Mesendoderm (in vitro differentiated cells): ENCODE measurements around the gene EVX1.
A peak's percentile ranks its signal among the peaks of the same experiment; 100 is the strongest.

Source experiments
- DNase-seq: peaks from one replicate; pipeline ENCODE4 v3.0.0; 2013
- H2AK5ac ChIP-seq: 2 replicates; pipeline ENCODE4 v1.6.1; 2013; ENCODE audit warnings: low read length, inconsistent platforms
- H2BK120ac ChIP-seq: 2 replicates; pipeline ENCODE4 v1.6.1; 2013; ENCODE audit warnings: low read depth, mild to moderate bottlenecking, low read length, moderate library complexity, mixed read lengths
- H2BK15ac ChIP-seq: replicated peaks from 2 replicates; pipeline ENCODE4 v1.6.1; 2013; ENCODE audit warnings: low read depth, mild to moderate bottlenecking, moderate library complexity
- H2BK5ac ChIP-seq: 2 replicates; pipeline ENCODE4 v1.6.1; 2013; ENCODE audit warnings: low read length, inconsistent platforms
- H3K18ac ChIP-seq: 2 replicates; pipeline ENCODE4 v1.6.1; 2013; ENCODE audit warnings: mild to moderate bottlenecking, low read length, mixed read lengths
- H3K23ac ChIP-seq: one replicate; pipeline ENCODE4 v1.6.1; 2013; ENCODE audit warnings: low read length
- H3K27ac ChIP-seq: 2 replicates; pipeline ENCODE4 v1.5.1; 2013; ENCODE audit warnings: low read depth, mild to moderate bottlenecking, inconsistent platforms, low read length, moderate library complexity
- H3K27me3 ChIP-seq: 2 replicates; pipeline ENCODE4 v1.6.1; 2013; ENCODE audit warnings: low read length, control low read depth, mild to moderate bottlenecking, inconsistent platforms; ENCODE audit not compliant: insufficient read depth, poor library complexity
- H3K36me3 ChIP-seq: 2 replicates; pipeline ENCODE4 v1.6.1; 2013; ENCODE audit warnings: low read length, inconsistent platforms; ENCODE audit not compliant: control insufficient read depth, insufficient read depth
- H3K4ac ChIP-seq: one replicate; pipeline ENCODE4 v1.6.1; 2013; ENCODE audit warnings: low read depth, mild to moderate bottlenecking, low read length, moderate library complexity
- H3K4me1 ChIP-seq: 2 replicates; pipeline ENCODE4 v1.6.1; 2013; ENCODE audit warnings: low read depth, low read length, inconsistent platforms; ENCODE audit not compliant: control insufficient read depth
- H3K4me2 ChIP-seq: 2 replicates; pipeline ENCODE4 v1.6.1; 2013; ENCODE audit warnings: low read length
- H3K4me3 ChIP-seq: 2 replicates; pipeline ENCODE4 v1.5.1; 2013; ENCODE audit warnings: mild to moderate bottlenecking, low read length
- H3K56ac ChIP-seq: one replicate; pipeline ENCODE4 v1.6.1; 2013; ENCODE audit warnings: low read length
- H3K79me1 ChIP-seq: 2 replicates; pipeline ENCODE4 v1.6.1; 2013; ENCODE audit warnings: low read length, inconsistent platforms
- H3K79me2 ChIP-seq: 2 replicates; pipeline ENCODE4 v1.6.1; 2013; ENCODE audit warnings: mild to moderate bottlenecking, low read length; ENCODE audit not compliant: control insufficient read depth, insufficient read depth
- H3K9ac ChIP-seq: 2 replicates; pipeline ENCODE4 v1.6.1; 2013; ENCODE audit warnings: low read length, inconsistent platforms
- H4K5ac ChIP-seq: one replicate; pipeline ENCODE4 v1.6.1; 2013; ENCODE audit warnings: low read length
- H4K8ac ChIP-seq: one replicate; pipeline ENCODE4 v1.6.1; 2013; ENCODE audit warnings: low read depth, mild to moderate bottlenecking, control low read depth, low read length, moderate library complexity
- WGBS: extraction: QIAGEN DNeasy Blood & Tissue Kit; methylation state at CpG from one replicate; pipeline ENCODE4 v1.1.7; 2013; ENCODE audit warnings: low lambda C conversion rate, missing lambda C conversion rate; ENCODE audit not compliant: insufficient coverage; ENCODE audit errors: extremely low coverage; 5-methylcytosine and 5-hydroxymethylcytosine counted together

Gene EVX1

DNA sequence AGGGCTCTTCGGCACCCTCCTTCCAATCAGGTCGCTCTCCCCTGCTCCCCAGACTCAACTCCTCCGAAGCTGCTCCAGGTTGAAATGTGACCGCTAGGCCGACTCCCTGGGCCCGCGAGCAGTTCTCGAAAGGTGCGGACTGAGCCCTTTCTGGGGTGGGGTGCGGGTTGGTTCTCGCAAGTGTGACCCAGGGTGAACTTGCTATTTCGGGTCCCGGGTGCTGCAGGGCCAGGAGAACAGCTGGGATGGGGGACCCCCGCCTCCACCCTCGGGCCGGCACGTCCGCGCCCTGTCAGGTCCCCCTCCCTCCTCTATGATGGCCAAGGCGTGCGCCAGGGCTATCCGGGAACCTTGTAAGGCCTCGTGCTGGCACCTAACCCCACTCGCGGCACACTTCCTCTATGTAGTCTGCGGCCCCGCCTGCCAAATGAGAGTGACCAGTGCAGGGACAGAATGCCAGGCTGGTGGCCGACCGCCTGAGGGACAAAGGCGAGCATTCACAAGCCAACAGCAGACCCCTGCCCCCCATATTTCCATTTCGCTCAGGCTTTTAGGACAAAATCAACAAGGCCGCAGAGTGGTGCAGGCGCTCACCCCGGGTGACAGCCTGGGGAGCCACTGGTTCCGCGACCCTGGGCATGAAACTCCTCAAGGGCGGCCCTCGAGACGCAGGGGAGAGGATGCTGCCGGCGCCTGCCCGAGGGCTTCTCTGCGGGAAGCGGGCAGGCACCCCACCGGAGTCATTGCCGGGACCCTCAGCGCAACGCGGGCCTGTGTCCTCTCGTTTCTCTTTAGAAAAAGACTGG lies 29.0 kb upstream of the EVX1 start:
- no peak for DNase-seq
- no peak overlapping the region for H3K4me3 ChIP-seq
- no peak overlapping the region for H4K5ac ChIP-seq
- H3K18ac ChIP-seq, result no peak overlapping the region
- H3K79me1 ChIP-seq, result no peaks in the 10 kb centered on the region
- no peaks in the 10 kb centered on the region for H3K36me3 ChIP-seq
- no CpG with 5 or more reads among the region's 50 CpGs for WGBS
- H4K8ac ChIP-seq, result no peak overlapping the region
- no peak overlapping the region for H3K27ac ChIP-seq
- peak overlapping the region; percentile 54 for H3K4me2 ChIP-seq
- H3K9ac ChIP-seq, result peak overlapping the region; percentile 34
- H3K27me3 ChIP-seq, result peaks cover 44% of the 10 kb centered on the region
- no peak overlapping the region for H2AK5ac ChIP-seq
- H3K23ac ChIP-seq, result peak overlapping the region; percentile 89
- no peak overlapping the region for H3K4ac ChIP-seq
- H2BK5ac ChIP-seq, result no peak overlapping the region
- no peak overlapping the region for H2BK15ac ChIP-seq
- H2BK120ac ChIP-seq, result no peak overlapping the region
- H3K56ac ChIP-seq, result peak overlapping the region; percentile 67
- peaks cover 2% of the 10 kb centered on the region for H3K4me1 ChIP-seq
- H3K79me2 ChIP-seq, result no peaks in the 10 kb centered on the region

GRCh38 chr7:27214239-27214950 lies 28.2 kb upstream of the EVX1 start:
- Histone ChIP-seq H4K8ac (no peak overlapping the region), H3K36me3 (no peaks in the 10 kb centered on the region), H2BK5ac (no peak overlapping the region), H3K4me3 (no peak overlapping the region), H3K79me2 (no peaks in the 10 kb centered on the region), H3K23ac (no peak overlapping the region), H3K79me1 (no peaks in the 10 kb centered on the region), H3K4ac (no peak overlapping the region), H2AK5ac (no peak overlapping the region), H3K27ac (no peak overlapping the region), H4K5ac (no peak overlapping the region), H2BK120ac (no peak overlapping the region), H3K9ac (no peak overlapping the region), H3K56ac (peak overlapping the region; percentile 25), H3K4me1 (peaks cover 2% of the 10 kb centered on the region), H3K27me3 (peaks cover 39% of the 10 kb centered on the region), H3K4me2 (no peak overlapping the region), H2BK15ac (no peak overlapping the region), H3K18ac (peak overlapping the region; percentile 31)
- WGBS, result no CpG with 5 or more reads among the region's 8 CpGs
- no peak for DNase-seq

DNA sequence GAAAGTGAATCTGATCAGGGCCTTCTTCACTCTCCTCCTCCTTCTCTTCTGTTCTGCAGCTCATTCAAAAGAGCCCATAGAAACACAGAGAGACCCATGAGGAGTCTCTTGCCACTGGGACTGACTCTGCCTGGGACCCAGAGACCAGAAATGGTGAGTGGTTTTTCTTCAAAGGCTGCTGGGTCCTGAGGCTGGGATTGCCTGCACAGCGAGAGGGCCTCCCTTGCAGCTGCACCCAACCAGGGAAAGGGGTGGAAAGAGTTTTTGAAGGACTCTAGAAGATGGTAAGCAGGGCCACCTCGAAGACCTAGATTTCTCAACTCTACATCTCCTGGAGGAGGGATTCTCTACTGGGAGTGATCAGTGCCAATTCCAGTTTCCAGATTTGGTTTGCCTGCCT lies 27.2 kb upstream of the EVX1 start:
- no peak overlapping the region for H4K5ac ChIP-seq
- H3K27me3 ChIP-seq, result peaks cover 38% of the 10 kb centered on the region
- H3K4ac ChIP-seq, result no peak overlapping the region
- no peak overlapping the region for H3K4me3 ChIP-seq
- no peak overlapping the region for H3K56ac ChIP-seq
- H4K8ac ChIP-seq, result no peak overlapping the region
- DNase-seq, result no peak
- H3K4me2 ChIP-seq, result no peak overlapping the region
- H3K27ac ChIP-seq, result no peak overlapping the region
- H2BK120ac ChIP-seq, result no peak overlapping the region
- H3K79me1 ChIP-seq, result no peaks in the 10 kb centered on the region
- no peak overlapping the region for H3K23ac ChIP-seq
- H3K9ac ChIP-seq, result no peak overlapping the region
- peaks cover 2% of the 10 kb centered on the region for H3K4me1 ChIP-seq
- no peak overlapping the region for H2AK5ac ChIP-seq
- no peak overlapping the region for H2BK5ac ChIP-seq
- no CpG with 5 or more reads among the region's 2 CpGs for WGBS
- no peak overlapping the region for H3K18ac ChIP-seq
- no peaks in the 10 kb centered on the region for H3K79me2 ChIP-seq
- H2BK15ac ChIP-seq, result no peak overlapping the region
- no peaks in the 10 kb centered on the region for H3K36me3 ChIP-seq

DNA sequence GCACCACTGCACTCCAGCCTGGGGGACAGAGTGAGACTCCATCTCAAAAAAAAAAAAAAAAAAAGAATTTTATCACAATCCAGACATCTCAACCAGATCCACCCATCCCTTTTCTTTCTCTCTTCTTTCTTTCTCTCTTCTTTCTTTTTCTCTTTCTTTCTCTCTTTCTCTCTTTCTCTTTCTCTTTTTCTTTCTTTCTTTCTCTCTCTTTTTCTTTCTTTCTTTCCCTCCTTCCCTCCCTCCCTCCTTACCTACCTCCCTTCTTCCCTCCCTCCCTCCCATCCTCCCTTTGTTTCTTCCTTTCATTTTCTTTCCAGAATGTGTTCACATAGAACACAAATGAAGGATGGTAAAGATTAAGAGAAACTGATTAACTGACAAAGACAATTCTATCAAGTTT lies 24.7 kb upstream of the EVX1 start:
- no peak overlapping the region for H3K4me3 ChIP-seq
- H3K18ac ChIP-seq, result no peak overlapping the region
- H3K9ac ChIP-seq, result no peak overlapping the region
- no peak overlapping the region for H2AK5ac ChIP-seq
- no peak overlapping the region for H2BK15ac ChIP-seq
- H3K4me2 ChIP-seq, result no peak overlapping the region
- no peaks in the 10 kb centered on the region for H3K36me3 ChIP-seq
- H3K4me1 ChIP-seq, result peaks cover 2% of the 10 kb centered on the region
- no peak overlapping the region for H3K4ac ChIP-seq
- no peak overlapping the region for H2BK120ac ChIP-seq
- H3K56ac ChIP-seq, result no peak overlapping the region
- DNase-seq, result no peak
- H3K27ac ChIP-seq, result no peak overlapping the region
- no peak overlapping the region for H4K8ac ChIP-seq
- H4K5ac ChIP-seq, result no peak overlapping the region
- no peak overlapping the region for H3K23ac ChIP-seq
- H3K27me3 ChIP-seq, result peaks cover 30% of the 10 kb centered on the region
- no peak overlapping the region for H2BK5ac ChIP-seq
- no peaks in the 10 kb centered on the region for H3K79me2 ChIP-seq
- H3K79me1 ChIP-seq, result no peaks in the 10 kb centered on the region

- no peak overlapping the region for H2AK5ac ChIP-seq
- H2BK5ac ChIP-seq, result no peak overlapping the region
- no peak overlapping the region for H3K27ac ChIP-seq
- no peak overlapping the region for H3K18ac ChIP-seq
- no peak overlapping the region for H2BK15ac ChIP-seq
- H3K36me3 ChIP-seq, result no peaks in the 10 kb centered on the region
- no peak for DNase-seq
- H3K4me2 ChIP-seq, result no peak overlapping the region
- no peak overlapping the region for H3K4ac ChIP-seq
- H3K4me3 ChIP-seq, result no peak overlapping the region
- H4K5ac ChIP-seq, result no peak overlapping the region
- H3K56ac ChIP-seq, result no peak overlapping the region
- peaks cover 31% of the 10 kb centered on the region for H3K27me3 ChIP-seq
- H3K23ac ChIP-seq, result no peak overlapping the region
- no peaks in the 10 kb centered on the region for H3K79me1 ChIP-seq
- H3K9ac ChIP-seq, result no peak overlapping the region
- no peaks in the 10 kb centered on the region for H3K4me1 ChIP-seq
- no peak overlapping the region for H2BK120ac ChIP-seq
- H3K79me2 ChIP-seq, result no peaks in the 10 kb centered on the region
- H4K8ac ChIP-seq, result no peak overlapping the region
- no CpG with 5 or more reads among the region's 4 CpGs for WGBS
These were observed 22.8 kb upstream of the EVX1 start for GRCh38 chr7:27219821-27220220.
